SKM-1 (cell line): ENCODE results near the gene IL36G.
A peak's percentile ranks its signal among the peaks of the same experiment; 100 is the strongest.

Experiments used
- DNase-seq: peaks from one replicate; lab custom pipeline; 2025; ENCODE audit not compliant: unreplicated experiment; lab: John Stamatoyannopoulos, UW

IL36G gene

GRCh38 chr2:113015655-113016054, 37.8 kb downstream of the IL36G start:
- DNase-seq = no peak

GRCh38 chr2:113018509-113018908, 40.7 kb downstream of the IL36G start:
- DNase-seq = no peak

DNA sequence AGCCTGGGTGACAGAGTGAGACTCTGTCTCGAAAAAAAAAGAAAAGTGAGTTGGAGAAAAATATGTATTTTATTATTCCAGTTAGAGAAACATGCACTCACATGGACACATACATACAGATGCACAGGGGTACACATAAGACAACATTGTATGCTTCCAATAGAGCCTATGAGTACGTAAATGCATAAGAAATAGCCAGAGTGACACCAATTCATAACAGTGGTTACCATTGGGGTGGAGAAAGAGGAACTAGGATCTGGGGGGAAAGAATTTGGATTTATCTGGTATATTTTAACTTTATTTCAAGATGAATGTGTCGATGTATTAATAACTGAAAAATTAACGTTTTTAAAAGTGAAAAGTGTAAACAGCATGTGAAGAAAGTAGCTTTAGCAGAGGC, 43.5 kb downstream of the IL36G start:
- DNase-seq = no peak

DNA sequence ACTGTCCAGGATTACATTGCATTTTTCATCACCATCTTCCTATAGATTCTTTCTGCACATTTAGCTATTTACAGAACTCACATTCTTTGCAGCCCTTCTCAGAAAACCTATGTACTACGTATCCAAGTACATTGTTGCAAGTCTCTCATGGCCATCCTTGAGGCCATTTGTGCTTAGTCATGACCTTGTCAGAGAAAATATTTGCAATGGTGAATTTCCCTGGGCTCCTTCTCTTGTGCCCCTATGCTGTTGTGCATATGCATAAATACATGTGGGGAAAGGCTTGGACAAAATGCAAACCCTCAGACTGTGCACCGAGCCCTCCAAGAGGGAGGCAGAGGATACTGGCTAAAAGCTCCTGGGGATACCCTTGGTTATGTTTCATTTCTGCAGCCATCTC, 47.0 kb downstream of the IL36G start:
- DNase-seq = no peak

GRCh38 chr2:113025737-113026136, 47.9 kb downstream of the IL36G start:
- DNase-seq = peak; percentile 11

DNA sequence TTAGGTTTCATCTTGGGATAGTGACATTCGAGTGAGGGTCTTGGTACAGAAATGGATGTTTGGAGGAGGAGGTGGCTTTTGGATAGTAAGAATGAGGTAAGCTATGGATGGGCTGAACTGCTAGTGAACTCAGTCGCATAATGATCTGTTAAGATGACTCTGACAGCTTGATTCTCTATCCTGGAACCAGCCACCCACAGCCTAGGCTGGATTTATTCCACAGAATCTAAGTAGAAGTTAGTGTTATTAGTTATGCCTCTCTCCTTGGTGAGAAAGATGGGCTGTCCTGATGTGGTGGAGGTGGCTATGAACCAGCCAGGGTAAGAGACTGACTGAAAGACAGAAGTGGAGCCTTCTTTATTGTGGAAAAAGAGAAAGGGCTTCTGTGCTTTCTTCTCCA, 49.9 kb downstream of the IL36G start:
- DNase-seq = no peak

- no peak for DNase-seq
These were observed 50.3 kb downstream of the IL36G start for GRCh38 chr2:113028112-113028511.

GRCh38 chr2:113032737-113033136, 54.9 kb downstream of the IL36G start:
- no peak for DNase-seq

- no peak for DNase-seq
These were observed 56.2 kb downstream of the IL36G start for GRCh38 chr2:113034016-113034415.
